Naive thymus-derived CD4-positive, alpha-beta T cell (primary cell): ENCODE data around the gene OLFM2. TPM values are rescaled to one million over a fixed set of nuclear protein-coding genes. Genes with fewer than 3 reads are reported as not detected.

Experiments
- ATAC-seq: fragments of 150-1000 bp; cut with Tn5 transposase; 2 replicates; pipeline ENCODE4 v1.10.0; 2021; ENCODE audit warnings: mild to moderate bottlenecking, moderate library complexity
- CTCF ChIA-PET: fragments of 350-600 bp; sonication (Branson Sonifier 250); formaldehyde crosslinking; loops from one replicate; lab custom pipeline; 2021; ENCODE audit warnings: antibody characterized with exemption; lab: Charles Lee
- POLR2A ChIA-PET: fragments of 350-600 bp; sonication (Branson Sonifier 250); formaldehyde crosslinking; loops from one replicate; lab custom pipeline; 2021; ENCODE audit warnings: antibody characterized with exemption, inconsistent platforms; lab: Charles Lee
- DNase-seq, 9 donors: peaks; one replicate each; pipeline versions ENCODE4 v3.0.0 to v3.0.0-alpha.2; 2020 to 2022; ENCODE audit warnings: mixed read lengths in 1 of 9
- H3K27ac ChIP-seq: one replicate; pipeline ENCODE4 v1.7.0; 2013; ENCODE audit warnings: mild to moderate bottlenecking, low read depth, low read length, moderate library complexity
- H3K27me3 ChIP-seq, 2 donors: one replicate each; pipeline ENCODE4 v1.7.0; 2013; ENCODE audit warnings: low read length in 2 of 2, mild to moderate bottlenecking in 2 of 2, moderate library complexity in 2 of 2; ENCODE audit not compliant: control insufficient read depth in 2 of 2, insufficient read depth in 2 of 2
- H3K36me3 ChIP-seq, 3 experiments: 1 replicate in 2 of 3; 2 replicates in 1 of 3; pipeline ENCODE4 v1.7.0; 2013; ENCODE audit warnings: low read length in 3 of 3, mild to moderate bottlenecking in 3 of 3, moderate library complexity in 1 of 3; ENCODE audit not compliant: insufficient read depth in 3 of 3, control insufficient read depth in 2 of 3
- H3K4me1 ChIP-seq, 2 donors: one replicate each; pipeline ENCODE4 v1.7.0; 2013; ENCODE audit warnings: low read length in 2 of 2, mild to moderate bottlenecking in 2 of 2, moderate library complexity in 1 of 2; ENCODE audit not compliant: control insufficient read depth in 2 of 2, insufficient read depth in 2 of 2
- H3K4me3 ChIP-seq: 2 replicates; pipeline ENCODE4 v1.7.0; 2013; ENCODE audit warnings: mild to moderate bottlenecking, low read length
- H3K9me3 ChIP-seq, 3 experiments: 1 replicate in 2 of 3; 2 replicates in 1 of 3; pipeline ENCODE4 v1.7.0; 2013; ENCODE audit warnings: low read length in 3 of 3; ENCODE audit not compliant: control insufficient read depth in 2 of 3
- H3K27ac Mint-ChIP-seq, 9 donors: one replicate each; pipeline ENCODE4 v1.8.0; 2020 to 2022; ENCODE audit warnings: mixed read lengths in 9 of 9, mild to moderate bottlenecking in 8 of 9, moderate library complexity in 5 of 9, inconsistent platforms in 2 of 9
- H3K27me3 Mint-ChIP-seq, 5 donors: one replicate each; pipeline ENCODE4 v1.8.0; 2021 to 2022; ENCODE audit warnings: mixed read lengths in 5 of 5, mild to moderate bottlenecking in 1 of 5
- H3K36me3 Mint-ChIP-seq, 5 donors: one replicate each; pipeline ENCODE4 v1.8.0; 2020 to 2022; ENCODE audit warnings: mixed read lengths in 5 of 5, mild to moderate bottlenecking in 3 of 5, inconsistent platforms in 1 of 5
- H3K4me1 Mint-ChIP-seq, 7 donors: one replicate each; pipeline ENCODE4 v1.8.0; 2020 to 2022; ENCODE audit warnings: mixed read lengths in 7 of 7, mild to moderate bottlenecking in 3 of 7, inconsistent platforms in 1 of 7
- H3K4me3 Mint-ChIP-seq, 10 donors: one replicate each; pipeline ENCODE4 v1.8.0; 2020 to 2022; ENCODE audit warnings: mild to moderate bottlenecking in 10 of 10, mixed read lengths in 10 of 10, moderate library complexity in 6 of 10, inconsistent platforms in 2 of 10
- H3K9me3 Mint-ChIP-seq, 11 donors: one replicate each; pipeline ENCODE4 v1.8.0; 2020 to 2022; ENCODE audit warnings: mixed read lengths in 11 of 11, mild to moderate bottlenecking in 4 of 11, inconsistent platforms in 1 of 11, moderate library complexity in 1 of 11
- intact Hi-C, 2 donors: fragments of 100-400 bp; cut with micrococcal nuclease; formaldehyde crosslinking; loops; one replicate each; pipeline ENCODE4 v1.15.1; 2023
- polyA plus RNA-seq, 2 donors: library from polyadenylated mRNA; unstranded; fragments of 300-500 nt; fragmentation: Illumina TruSeq; gene quantifications; one replicate each; pipeline ENCODE4 v1.2.3, GENCODE V29; 2021
- total RNA-seq, 6 experiments: library from RNA in 5 of 6; stranded (reverse) in 5 of 6; gene quantifications; 1 replicate in 5 of 6; 2 replicates in 1 of 6; pipeline ENCODE4 v1.2.3 and lab custom pipeline; 2021 to 2026

OLFM2 gene
- total and polyA plus RNA-seq, 7 experiments from 2014 or later, result 6.2 to 19.4 (median 14.9) TPM

GRCh38 chr19:9875031-9875627 lies 61.2 kb downstream of the OLFM2 start:
- H3K27me3 ChIP-seq, result no peaks in the 10 kb centered on the region
- no peaks in the 10 kb centered on the region for H3K36me3 ChIP-seq
- no peak overlapping the region for H3K4me3 ChIP-seq
- Mint-ChIP-seq H3K4me1 (peaks cover 0 to 9% (median 7%) of the 10 kb centered on the region in 7 donors), H3K9me3 (no peaks in the 10 kb centered on the region), H3K27ac (no peak overlapping the region), H3K4me3 (no peak overlapping the region), H3K36me3 (peaks cover 0 to 13% (median 3%) of the 10 kb centered on the region in 5 donors), H3K27me3 (no peaks in the 10 kb centered on the region)
- no peak overlapping the region for H3K27ac ChIP-seq
- DNase-seq (no peak), ATAC-seq (no peak)
- ChIA-PET CTCF (no interaction called here), POLR2A (interaction anchor here (0.6 to 1.1 kb wide), 3 partner anchors 25 to 48 kb away, joined by 3 read pairs; no protein-coding TSS in a partner anchor)
- H3K4me1 ChIP-seq, result no peaks in the 10 kb centered on the region
- intact Hi-C loops, result no loop called here
- H3K9me3 ChIP-seq, result no peaks in the 10 kb centered on the region

DNA sequence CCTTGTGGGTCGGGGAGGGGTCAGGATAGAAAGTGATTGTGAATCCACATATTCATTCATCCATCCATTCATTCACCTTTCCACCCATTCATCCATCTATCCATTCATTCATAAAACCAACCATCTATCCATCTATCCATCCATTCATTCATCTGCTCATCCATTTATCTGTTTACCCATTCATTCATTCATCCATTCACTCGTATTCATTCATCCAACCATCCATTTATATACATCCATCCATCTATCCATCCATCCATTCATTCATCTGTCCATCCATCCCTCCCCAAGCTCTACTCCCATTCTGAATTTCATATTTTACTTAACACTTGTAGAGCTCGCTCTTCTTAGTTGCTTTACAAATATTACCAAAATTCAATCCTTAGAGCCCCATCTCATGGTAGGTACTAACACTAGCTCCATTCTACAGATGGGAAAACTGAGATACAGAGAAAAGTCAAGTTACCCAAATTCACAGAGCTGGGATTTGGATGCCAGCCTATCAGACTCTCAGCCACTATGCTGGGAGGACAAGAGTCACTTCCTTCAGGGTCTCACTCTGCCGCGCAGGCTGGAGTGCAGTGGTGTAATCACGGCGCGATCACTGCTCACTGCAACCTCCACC lies 63.6 kb downstream of the OLFM2 start:
- no peaks in the 10 kb centered on the region for H3K9me3 Mint-ChIP-seq
- CTCF ChIA-PET, result no interaction called here

DNA sequence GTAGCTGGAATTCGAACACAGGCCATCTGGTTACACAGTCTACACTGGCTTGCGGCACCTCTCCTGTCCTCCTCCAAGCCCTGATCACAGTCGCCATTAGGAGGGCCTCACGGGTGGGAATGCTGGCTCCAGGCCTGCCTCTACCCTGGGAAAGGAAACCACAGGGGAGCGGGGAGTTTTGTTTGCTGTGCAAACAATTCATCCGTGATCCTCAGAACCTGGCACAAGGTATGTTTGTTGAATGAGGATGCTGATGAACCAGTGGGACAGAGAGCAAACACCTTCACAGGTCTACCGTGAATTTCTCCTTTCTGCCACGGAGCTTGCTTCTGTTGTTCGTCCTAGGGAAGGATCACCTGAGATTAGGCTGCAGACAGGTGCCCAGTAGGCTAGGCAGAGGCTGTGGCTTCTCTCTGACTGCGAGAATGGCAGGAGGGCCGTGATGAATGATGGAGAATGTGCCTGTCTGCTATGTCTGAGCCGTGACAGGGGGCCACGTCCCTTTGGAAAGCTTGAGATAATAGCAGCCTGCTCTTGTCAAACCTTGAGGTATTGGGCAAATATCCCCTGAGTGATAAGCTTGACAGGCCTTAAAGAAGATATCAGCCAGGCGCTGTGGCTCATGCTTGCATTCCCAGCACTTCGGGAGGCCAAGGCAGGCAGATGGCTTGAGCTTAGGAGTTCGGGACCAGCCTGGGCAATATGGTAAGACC lies 64.5 kb downstream of the OLFM2 start:
- H3K4me1 Mint-ChIP-seq, result peaks cover 0 to 13% (median 7%) of the 10 kb centered on the region in 7 donors
- no peak for ATAC-seq
- ChIA-PET POLR2A (interaction anchor here (1.4 kb wide), 1 partner anchor 36 kb away, joined by 5 read pairs; no protein-coding TSS in a partner anchor), CTCF (interaction anchor here (1.1 kb wide), 1 partner anchor 22 kb away, joined by 3 read pairs; no protein-coding TSS in a partner anchor)
- Histone ChIP-seq H3K9me3 (no peaks in the 10 kb centered on the region), H3K4me1 (peaks cover 3 to 8% of the 10 kb centered on the region in 2 donors), H3K4me3 (no peak overlapping the region), H3K27ac (no peak overlapping the region), H3K27me3 (no peaks in the 10 kb centered on the region), H3K36me3 (no peaks in the 10 kb centered on the region)
- intact Hi-C loops, result no loop called here
- H3K9me3 Mint-ChIP-seq, result no peaks in the 10 kb centered on the region
- H3K27ac Mint-ChIP-seq, result peak overlapping the region in 2 of 9 donors; percentile 51 to 55
- peaks cover 0 to 12% (median 3%) of the 10 kb centered on the region in 5 donors for H3K36me3 Mint-ChIP-seq
- no peak for DNase-seq
- H3K27me3 Mint-ChIP-seq, result no peaks in the 10 kb centered on the region
- no peak overlapping the region for H3K4me3 Mint-ChIP-seq

More for the DNA sequence above, 63.6 kb downstream of the OLFM2 start:
- Histone ChIP-seq H3K9me3 (no peaks in the 10 kb centered on the region), H3K4me3 (no peak overlapping the region), H3K4me1 (no peaks in the 10 kb centered on the region), H3K27me3 (no peaks in the 10 kb centered on the region), H3K27ac (no peak overlapping the region), H3K36me3 (no peaks in the 10 kb centered on the region)
- intact Hi-C loops, result no loop called here
- H3K4me1 Mint-ChIP-seq, result peaks cover 0 to 5% (median 2%) of the 10 kb centered on the region in 7 donors
- POLR2A ChIA-PET, result interaction anchor here (0.6 kb wide), 1 partner anchor 274 kb away, joined by 3 read pairs; no protein-coding TSS in a partner anchor
- H3K27ac Mint-ChIP-seq, result peak overlapping the region in 3 of 9 donors; percentile 24 to 72 (median 34)
- peaks cover 0 to 12% (median 3%) of the 10 kb centered on the region in 5 donors for H3K36me3 Mint-ChIP-seq
- ATAC-seq (no peak), DNase-seq (no peak)
- H3K27me3 Mint-ChIP-seq, result no peaks in the 10 kb centered on the region
- H3K4me3 Mint-ChIP-seq, result no peak overlapping the region

- CTCF ChIA-PET, result no interaction called here
- intact Hi-C loops, result loop anchor here in 1 of 2 donors (5.0 kb wide), 1 partner anchor 43 kb away; no protein-coding TSS in a partner anchor
- Histone ChIP-seq H3K36me3 (no peaks in the 10 kb centered on the region), H3K4me1 (peaks cover 21 to 31% of the 10 kb centered on the region in 2 donors), H3K9me3 (no peaks in the 10 kb centered on the region), H3K4me3 (no peak overlapping the region), H3K27ac (no peak overlapping the region), H3K27me3 (no peaks in the 10 kb centered on the region)
- Mint-ChIP-seq H3K9me3 (no peaks in the 10 kb centered on the region), H3K36me3 (peaks cover 0 to 12% (median 3%) of the 10 kb centered on the region in 5 donors), H3K4me1 (peaks cover 20 to 37% (median 30%) of the 10 kb centered on the region in 7 donors), H3K27ac (no peak overlapping the region), H3K27me3 (no peaks in the 10 kb centered on the region), H3K4me3 (no peak overlapping the region)
- DNase-seq, result no peak
- ATAC-seq, result no peak
- POLR2A ChIA-PET, result interaction anchor here (3.8 to 4.6 kb wide), 2 partner anchors 11 to 42 kb away, joined by 12 to 27 read pairs; partner anchors contain the start of gene UBL5
Measured at GRCh38 chr19:9868983-9869617, 67.2 kb downstream of the OLFM2 start.

DNA sequence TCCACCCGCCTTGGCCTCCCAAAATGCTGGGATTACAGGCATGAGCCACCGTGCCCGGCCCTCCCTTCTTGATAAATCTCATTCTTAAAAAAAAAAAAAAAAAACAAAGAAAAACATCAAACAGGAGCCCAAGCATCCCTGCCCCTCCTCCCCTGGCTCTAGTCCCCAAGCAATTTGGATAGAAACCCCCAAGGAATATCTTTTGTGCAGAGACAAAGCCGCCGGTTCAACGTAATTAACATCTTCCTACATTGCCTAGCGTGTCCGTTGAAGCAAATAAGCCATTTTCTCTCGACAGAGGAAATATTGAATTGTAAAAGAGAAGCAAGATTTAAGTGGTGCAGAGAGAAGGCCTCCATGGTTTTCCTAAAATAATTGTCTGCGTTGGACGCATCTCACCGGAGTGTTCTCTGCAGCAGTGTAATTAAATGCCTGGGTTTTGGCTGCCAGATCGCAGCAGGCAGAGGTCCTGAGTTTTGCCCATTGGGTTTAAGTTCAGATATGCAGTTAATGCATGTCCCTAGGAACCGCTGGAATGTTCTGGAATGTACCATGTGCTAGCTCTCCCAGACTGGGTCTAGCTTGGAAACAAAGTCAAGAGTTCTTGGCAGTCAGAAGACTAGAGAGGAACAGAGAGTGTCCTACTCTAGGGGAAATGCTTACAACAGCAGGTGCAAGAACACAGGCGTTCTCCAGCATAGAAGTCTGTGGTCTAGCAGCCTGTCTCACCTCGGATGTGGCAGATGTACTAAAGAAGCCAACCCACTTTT lies 70.4 kb downstream of the OLFM2 start:
- peak overlapping the region; percentile 25 for H3K4me3 ChIP-seq
- Mint-ChIP-seq H3K27me3 (no peaks in the 10 kb centered on the region), H3K4me3 (peak overlapping the region; percentile 43 to 86 (median 80)), H3K36me3 (peaks cover 0 to 6% (median 0%) of the 10 kb centered on the region in 5 donors), H3K4me1 (peaks cover 35 to 64% (median 57%) of the 10 kb centered on the region in 7 donors), H3K27ac (peak overlapping the region; percentile 72 to 97 (median 86)), H3K9me3 (no peaks in the 10 kb centered on the region)
- ATAC-seq, result peak; percentile 88
- H3K9me3 ChIP-seq, result no peaks in the 10 kb centered on the region
- intact Hi-C loops, result loop anchor here (1.0 to 5.0 kb wide), 3 partner anchors 8 to 48 kb away; no protein-coding TSS in a partner anchor
- DNase-seq, result peak in 6 of 9 donors; percentile 67 to 80 (median 72)
- no peaks in the 10 kb centered on the region for H3K27me3 ChIP-seq
- no peaks in the 10 kb centered on the region for H3K36me3 ChIP-seq
- H3K4me1 ChIP-seq, result peaks cover 39 to 63% of the 10 kb centered on the region in 2 donors
- POLR2A ChIA-PET, result interaction anchor here (0.7 to 4.6 kb wide), 5 partner anchors 8 to 39 kb away, joined by 3 to 27 read pairs (median 7); partner anchors contain the start of genes PIN1 and UBL5
- CTCF ChIA-PET, result interaction anchor here (0.7 to 2.0 kb wide), 2 partner anchors 9 to 13 kb away, joined by 4 to 7 read pairs; no protein-coding TSS in a partner anchor
- H3K27ac ChIP-seq, result peak overlapping the region; percentile 6
